CD4-positive, alpha-beta T cell treated with Interleukin-21 for 1 hour (primary cell): ENCODE results near the gene SLAMF8.

ENCODE experiments used
- DNase-seq: peaks from one replicate; pipeline ENCODE4 v3.0.0-alpha.2; 2020

SLAMF8 gene

DNA sequence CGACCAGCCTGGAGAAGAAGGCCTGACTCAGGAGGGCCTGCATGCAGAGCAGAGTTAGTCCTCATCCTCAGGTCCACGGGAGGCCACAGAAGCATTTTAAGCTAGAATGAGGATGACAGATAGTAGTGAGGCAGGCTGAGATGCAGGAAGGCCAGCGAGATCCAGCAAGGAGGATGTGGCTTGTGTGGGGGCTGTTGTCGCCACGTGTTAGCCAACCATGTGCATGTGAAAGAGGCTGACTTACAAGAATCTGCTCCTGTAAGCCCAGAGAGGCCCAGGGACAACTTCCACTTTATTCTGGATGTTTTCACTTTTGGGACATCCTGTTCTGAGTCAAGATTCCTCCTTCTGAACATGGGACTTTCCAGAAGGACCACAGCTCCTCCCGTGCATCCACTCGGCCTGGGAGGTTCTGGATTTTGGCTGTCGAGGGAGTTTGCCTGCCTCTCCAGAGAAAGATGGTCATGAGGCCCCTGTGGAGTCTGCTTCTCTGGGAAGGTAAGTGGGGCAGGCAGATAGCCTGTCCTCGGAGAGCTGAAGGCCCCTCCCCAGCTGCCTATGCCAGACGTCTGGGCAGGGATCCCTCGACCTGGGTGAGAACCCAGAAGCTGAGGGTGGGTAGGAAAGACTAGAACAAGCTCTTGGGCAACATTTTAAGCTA lies at the start of gene SLAMF8:
TSS of gene SLAMF8 (plus strand) at position 433 of the 661 bp plus-strand sequence. CDS start at position 459, 26 bp downstream.
- peak; percentile 61 for DNase-seq

DNA sequence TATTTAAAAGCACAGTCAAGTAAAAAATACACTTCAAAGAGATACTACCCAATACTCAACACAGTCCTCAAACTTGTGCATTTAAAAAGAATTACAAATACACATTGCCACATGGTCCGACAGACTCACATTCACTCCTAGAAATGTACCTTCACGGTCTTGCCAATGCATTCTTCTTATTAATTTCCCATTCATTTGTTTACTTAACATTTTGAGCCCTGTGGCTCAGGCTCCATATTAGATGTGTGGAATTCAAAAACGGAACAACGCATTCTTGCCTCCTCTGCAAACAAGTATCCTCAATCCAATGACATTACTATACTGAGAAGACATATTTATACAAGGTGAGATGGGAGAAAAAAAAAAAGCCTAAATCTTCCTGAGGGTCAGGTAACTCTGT lies 48.4 kb upstream of the SLAMF8 start:
- no peak for DNase-seq

- no peak for DNase-seq
These were observed 47.2 kb upstream of the SLAMF8 start for GRCh38 chr1:159779403-159779851.

GRCh38 chr1:159780583-159781582 lies 45.8 kb upstream of the SLAMF8 start, which contains the start of gene DUSP23:
TSS of gene DUSP23 (plus strand) at chr1:159780962. CDS start at chr1:159781101, 139 bp downstream.
- peak; percentile 98 for DNase-seq

DNA sequence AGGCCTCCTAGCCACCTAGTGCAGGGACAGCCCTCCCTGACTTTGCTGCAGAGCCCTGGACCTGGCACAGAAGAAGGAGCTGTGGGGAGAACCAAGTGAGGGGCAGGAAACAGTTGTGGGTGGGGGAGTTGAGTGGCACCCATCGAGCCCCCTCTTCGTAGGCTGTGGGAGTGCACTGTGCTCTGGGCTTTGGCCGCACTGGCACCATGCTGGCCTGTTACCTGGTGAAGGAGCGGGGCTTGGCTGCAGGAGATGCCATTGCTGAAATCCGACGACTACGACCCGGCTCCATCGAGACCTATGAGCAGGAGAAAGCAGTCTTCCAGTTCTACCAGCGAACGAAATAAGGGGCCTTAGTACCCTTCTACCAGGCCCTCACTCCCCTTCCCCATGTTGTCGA lies 44.7 kb upstream of the SLAMF8 start:
- no peak for DNase-seq

- DNase-seq = no peak
These were observed 42.9 kb upstream of the SLAMF8 start for GRCh38 chr1:159783724-159784123.

GRCh38 chr1:159786465-159786864 lies 40.2 kb upstream of the SLAMF8 start:
- no peak for DNase-seq

- no peak for DNase-seq
These were observed 39.7 kb upstream of the SLAMF8 start for GRCh38 chr1:159786966-159787365.

GRCh38 chr1:159790237-159790917 lies 36.3 kb upstream of the SLAMF8 start:
- peak; percentile 36 for DNase-seq

GRCh38 chr1:159791031-159791430 lies 35.6 kb upstream of the SLAMF8 start:
- DNase-seq = no peak

DNA sequence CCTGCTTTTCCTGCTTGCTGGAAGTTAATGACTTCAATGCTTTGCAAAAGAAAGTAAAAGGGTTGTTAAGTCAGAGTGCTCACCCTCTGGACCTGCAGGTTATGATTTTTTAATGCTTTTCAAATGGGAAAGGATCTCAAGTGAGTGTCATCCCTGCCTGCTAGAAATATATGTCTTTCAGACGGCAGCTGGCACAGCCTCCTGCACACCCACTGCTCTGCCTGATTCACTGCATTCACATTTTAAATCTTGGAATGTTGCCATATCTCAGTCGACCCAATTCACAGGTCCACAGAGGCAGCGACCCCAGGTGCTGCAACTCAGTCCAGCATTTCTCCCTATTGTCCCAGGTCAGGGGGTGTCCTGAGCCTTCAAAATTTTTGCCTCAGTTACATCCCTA lies 35.2 kb upstream of the SLAMF8 start:
- no peak for DNase-seq

DNA sequence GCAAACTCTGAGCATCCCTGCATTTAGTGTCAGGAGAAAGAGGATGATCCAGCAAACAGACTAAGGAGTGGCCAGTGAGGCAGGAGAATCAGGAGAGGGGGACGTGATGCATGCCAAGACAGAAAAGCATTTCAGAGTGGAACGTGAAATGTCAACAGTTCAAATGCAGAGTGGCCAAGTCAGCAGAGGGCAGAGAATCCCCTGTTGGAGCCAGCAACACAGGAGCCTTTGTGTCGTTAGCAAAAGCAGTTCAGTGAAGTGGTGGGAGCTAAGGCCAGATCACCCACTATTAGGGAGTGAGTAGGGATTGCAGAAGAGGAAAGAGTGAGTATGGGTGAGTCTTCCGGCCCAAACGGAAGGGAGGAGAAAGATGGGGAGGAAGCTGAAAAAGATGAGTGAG lies 31.1 kb upstream of the SLAMF8 start:
- DNase-seq = no peak

DNA sequence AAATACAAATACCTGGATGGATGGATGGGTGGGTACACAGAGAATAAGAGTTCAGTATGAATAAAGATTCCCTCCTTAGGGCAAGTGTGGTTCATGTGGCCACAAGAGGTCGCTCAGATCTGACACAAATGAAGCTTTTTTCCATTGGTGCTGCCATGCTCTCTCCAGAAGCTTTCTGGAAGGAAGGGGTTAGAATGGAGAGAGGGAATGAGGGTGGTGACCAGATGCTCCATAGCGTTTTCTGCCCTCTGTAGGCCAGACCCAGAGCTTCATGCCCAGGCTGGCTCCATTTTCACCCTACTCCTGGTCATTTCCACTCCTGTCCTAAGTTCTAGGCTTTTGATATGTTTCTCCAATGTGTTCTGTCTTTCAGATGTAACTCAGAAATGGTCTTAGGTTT lies 27.8 kb upstream of the SLAMF8 start:
- DNase-seq = peak; percentile 62

DNA sequence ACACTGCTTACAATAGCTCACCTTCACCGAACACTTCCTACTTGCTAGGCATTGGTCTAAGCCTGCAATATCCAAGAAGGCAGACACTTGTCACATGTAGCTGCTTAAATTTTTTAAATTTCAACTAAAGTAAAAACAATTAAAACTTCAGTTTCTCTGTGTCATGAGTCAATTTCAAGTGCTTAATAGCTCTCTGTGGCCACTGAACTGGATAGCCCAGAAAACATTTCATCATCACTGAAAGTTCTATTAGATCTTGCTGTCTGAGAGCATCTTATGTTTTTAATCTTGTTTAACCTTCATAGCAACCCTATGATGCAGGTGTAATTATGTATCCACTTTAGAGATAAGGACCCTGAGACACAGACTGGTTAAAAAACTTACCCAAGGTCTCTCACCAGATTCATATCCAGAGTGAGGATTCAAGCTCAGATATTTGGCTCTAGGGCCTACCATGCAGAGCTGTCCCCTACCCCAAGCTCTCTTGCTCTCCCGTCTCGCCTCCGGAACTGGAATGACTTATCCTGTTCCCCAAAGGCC lies 27.2 kb upstream of the SLAMF8 start:
- DNase-seq = no peak

DNA sequence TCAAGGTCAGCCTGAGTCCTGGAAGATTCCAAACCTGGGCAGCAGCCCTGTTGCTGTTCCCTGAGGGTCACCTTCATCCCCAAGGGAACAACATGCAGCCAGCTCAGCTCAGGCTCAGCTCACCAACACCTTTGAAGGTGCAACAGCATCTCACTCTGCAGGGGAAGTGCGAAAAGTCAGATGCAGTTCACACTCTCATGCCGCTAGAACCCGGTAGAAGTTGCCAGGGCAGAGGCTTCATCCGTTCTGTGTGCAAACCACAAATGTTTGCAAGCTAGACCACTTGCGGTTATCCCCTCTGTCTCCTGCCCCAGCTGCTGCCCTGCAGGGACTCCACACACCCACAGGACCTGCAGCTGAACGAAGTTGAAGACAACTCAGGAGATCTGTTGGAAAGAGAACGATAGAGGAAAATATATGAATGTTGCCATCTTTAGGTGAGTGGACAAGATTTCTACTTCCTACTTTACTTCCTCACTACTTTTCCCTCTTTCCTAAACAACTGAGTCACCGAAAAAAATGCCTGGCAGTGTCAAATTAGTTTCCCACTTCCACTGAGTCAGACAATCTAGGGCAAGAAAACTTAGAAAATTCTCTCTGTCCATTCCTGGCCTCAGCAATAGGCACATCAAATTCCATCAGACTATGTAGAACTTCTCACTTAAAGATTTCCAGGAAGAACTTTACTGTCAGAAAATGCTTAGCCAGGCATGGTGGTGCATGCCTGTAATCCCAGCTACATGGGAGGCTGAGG lies 26.3 kb upstream of the SLAMF8 start:
- DNase-seq = peak; percentile 59

DNA sequence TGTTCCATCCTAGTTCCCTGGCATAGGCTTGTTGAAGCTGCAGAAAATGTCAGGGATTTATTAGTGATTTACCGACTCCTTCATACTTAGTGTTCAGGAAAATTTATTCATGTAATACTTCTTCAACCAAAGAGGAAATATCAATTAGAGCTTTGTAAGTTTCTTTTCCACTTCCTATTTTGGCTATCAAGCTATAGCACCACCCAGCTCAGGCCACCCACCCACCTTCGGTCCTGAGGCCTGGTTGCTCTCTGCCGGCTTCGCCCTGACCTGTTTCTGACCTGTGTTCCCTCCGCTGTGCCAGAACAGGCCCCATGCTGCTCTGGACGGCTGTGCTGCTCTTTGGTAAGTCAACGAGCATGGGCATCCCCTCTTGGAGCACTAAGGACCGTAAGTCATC lies 24.6 kb upstream of the SLAMF8 start, which contains the start of gene FCRL6:
TSS of gene FCRL6 (plus strand) at position 250 of the 400 bp plus-strand sequence. CDS start at position 315, 65 bp downstream.
- DNase-seq = no peak

- no peak for DNase-seq
These were observed 22.6 kb upstream of the SLAMF8 start for GRCh38 chr1:159803956-159804689.

DNA sequence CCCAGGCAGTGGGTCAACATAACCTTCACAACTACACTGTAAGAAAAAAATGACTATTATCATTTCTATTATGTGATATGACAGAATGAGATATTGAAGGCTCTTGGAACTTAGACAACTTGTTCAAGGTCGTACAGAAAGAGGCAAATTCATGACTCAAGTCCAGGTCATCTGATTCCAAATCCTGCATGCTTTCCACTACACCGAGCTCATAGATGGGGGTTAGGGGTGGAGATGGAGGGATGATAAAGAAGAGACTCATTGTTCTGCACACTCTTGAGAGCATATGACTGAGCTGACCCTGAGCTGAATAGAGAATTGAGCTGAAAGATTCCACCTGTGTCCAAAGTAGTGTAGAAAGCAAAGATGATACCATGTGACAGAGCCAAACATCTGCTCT lies 21.7 kb upstream of the SLAMF8 start:
- DNase-seq = no peak

DNA sequence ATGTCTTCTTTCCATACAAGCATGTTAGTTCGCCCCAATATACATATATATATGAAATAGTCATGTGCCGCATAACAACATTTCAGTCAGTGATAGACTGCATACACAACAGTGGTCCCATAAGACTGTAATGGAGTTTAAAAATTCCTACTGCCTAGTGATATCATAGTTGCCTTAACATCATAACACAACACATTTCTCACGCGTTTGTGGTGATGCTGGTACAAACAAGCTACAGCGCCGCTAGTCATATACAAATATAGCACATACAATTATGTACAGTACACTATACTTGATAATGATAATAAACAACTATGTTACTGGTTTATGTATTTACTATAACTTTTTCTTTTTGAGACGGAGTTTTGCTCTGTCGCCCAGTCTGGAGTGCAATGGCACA lies 10.7 kb upstream of the SLAMF8 start:
- DNase-seq = no peak

DNA sequence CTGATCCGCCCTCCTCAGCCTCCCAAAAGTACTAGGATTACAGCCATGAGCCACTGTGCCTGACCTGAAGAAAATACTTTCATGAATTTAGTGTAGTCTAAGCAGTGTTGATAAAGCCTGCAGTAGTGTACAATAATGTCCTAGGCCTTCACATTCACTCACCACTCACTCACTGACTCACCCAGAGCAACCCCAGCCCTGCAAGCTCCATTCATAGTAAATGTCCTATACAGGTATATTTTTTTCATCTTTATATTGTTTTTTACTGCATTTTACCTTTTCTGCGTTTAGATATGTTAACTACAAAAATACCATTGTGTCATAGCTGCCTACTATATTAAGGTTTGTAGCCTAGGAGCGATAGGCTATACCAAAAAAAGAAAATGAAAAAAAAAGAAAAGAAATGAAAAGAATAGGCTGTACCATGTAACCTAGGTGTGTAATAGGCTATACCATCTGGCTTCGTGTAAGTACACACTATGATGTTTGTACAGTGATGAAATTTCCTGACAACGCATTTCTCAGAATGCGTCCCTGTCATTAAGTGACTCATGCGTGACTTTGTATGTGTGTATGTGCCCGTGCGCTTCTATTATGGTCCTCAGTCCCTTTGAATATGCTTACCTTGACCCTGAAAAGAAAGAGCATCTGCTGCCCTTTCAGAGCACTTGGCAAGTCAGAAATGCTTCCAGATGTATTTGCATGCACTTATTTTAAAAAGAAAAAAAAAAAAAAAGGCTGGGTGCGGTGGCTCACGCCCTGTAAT lies 9.2 kb upstream of the SLAMF8 start:
- DNase-seq = no peak
